ENCODE measurements around the gene LETM1.

DNA sequence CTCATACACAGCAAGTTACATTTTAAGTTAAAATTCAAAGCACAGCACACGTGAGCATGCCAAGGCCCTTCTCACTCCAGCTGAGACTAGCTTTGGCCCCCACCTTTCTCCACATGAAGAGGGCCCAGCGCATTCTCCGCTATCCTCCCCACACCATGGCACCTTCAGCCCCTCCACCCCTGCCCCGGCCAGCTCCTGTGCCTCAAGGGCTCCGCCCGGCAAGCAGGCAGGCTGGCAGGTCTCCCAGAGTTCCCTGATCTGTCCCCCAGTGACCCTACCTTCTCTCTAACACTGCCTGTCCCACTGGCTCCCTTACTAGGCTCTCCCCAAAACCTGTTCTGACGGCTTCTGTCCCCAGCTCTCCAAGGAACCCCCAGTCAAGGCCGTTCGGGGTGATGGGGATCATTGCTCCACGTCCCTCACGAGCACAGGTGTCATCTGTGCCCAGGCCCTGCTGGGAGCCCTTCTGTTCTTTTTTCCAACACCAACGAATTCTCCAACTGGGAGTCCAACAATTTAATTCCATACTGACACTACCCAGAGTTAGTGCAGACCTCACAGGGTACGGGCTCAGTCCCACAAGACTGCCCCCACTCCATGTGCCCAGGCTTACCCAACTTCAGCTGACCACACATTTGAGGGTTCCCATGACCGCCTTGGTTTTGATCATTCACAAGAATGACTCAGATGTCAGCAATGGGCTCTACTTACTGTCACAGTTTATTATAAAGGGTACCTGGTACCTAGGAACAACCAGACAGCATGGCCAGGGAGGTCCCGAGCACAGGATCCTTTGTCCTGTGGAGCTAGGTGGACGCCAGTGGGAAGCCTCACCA is 4.2 kb downstream of the LETM1 start:
- TF ChIP-seq, protein P1, sequence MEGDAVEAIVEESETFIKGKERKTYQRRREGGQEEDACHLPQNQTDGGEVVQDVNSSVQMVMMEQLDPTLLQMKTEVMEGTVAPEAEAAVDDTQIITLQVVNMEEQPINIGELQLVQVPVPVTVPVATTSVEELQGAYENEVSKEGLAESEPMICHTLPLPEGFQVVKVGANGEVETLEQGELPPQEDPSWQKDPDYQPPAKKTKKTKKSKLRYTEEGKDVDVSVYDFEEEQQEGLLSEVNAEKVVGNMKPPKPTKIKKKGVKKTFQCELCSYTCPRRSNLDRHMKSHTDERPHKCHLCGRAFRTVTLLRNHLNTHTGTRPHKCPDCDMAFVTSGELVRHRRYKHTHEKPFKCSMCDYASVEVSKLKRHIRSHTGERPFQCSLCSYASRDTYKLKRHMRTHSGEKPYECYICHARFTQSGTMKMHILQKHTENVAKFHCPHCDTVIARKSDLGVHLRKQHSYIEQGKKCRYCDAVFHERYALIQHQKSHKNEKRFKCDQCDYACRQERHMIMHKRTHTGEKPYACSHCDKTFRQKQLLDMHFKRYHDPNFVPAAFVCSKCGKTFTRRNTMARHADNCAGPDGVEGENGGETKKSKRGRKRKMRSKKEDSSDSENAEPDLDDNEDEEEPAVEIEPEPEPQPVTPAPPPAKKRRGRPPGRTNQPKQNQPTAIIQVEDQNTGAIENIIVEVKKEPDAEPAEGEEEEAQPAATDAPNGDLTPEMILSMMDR (IDR thresholded peaks at IDR 0.05 in 8 of 11, conservative IDR thresholded peaks at IDR 0.05 in 3 of 11) = no peak
- TF ChIP-seq POLR2A (IDR thresholded peaks at IDR 0.05) = no peak
